ENCODE data around the gene SFMBT2.
"Not testable (repeated sequence)": the region's sequence is repeated elsewhere in the genome, so short reads cannot be mapped to it uniquely, and the experiment has no call there.

Gene SFMBT2

DNA sequence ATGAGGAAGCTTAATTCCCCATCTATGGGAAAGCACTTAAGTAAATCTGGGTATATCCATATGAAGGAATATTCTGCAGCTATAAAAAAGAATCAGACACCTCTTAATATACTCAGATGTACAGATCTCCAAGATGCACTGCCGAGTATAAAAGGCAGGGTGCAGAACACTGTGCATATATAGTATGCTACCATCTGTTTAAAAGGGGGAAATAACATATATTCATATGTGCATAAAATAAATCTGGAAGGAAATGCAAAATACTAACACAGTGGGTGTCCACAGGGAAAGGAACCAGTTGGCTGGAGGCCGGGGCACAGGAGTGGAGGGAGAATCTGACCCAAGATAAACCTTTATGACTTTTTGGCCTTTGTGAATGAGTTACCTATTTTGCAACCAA, 201.4 kb downstream of the SFMBT2 start:
- DNase-seq: no peak

DNA sequence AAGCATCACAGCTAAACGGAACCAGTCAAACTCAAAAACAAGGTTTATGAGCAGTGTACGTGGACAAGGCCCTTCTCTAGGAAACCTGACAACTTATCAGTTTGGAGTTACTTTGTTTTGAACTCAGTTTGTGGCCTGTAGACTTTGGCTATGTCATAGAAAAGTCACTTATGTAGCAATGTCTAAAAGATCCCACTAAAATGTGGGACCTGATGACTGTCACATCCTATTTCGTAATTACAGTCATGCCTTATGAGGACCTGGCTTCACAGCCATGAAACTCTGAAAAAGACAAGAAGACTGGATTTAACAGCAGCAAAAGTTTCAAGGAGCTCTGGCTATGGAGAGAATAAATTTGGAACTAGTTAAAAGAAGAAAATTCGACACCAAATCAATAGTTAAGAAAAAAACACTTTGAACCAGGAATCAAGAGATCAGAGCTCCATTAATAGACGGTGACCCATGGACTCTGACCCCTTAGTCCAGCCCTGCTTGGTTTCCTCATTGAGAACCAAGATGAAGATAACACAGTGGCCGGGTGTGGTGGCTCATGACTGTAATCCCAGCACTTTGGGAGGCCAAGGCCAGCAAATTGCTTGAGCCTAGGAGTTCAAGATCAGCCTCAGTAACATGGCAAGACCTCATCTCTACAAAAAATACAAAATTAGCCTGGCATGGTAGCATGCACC, 204.3 kb downstream of the SFMBT2 start:
- DNase-seq: no peak

DNA sequence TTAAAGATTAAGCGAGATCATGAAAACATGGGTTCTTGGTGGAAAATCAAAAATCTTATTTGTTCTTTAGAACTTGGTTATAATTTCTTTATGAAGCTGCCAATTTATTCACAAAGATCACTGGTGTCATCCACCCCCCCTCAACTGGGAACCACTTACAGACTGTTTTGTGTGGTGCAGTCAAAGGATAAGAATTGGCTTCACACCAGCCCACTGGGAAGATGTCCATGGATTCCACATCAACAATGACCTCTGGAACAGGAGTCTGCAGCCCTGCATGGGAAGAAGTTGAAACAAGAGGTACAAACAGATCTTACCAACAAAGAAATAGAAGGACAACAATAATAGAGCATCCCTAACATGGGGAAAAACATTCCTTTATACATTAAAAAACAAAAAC, 205.2 kb downstream of the SFMBT2 start:
- DNase-seq: no peak

- DNase-seq: no peak
Observed at GRCh38 chr10:7202793-7203355, 208.0 kb downstream of the SFMBT2 start.

- no peak for DNase-seq
Observed at GRCh38 chr10:7199152-7199760, 211.6 kb downstream of the SFMBT2 start.

DNA sequence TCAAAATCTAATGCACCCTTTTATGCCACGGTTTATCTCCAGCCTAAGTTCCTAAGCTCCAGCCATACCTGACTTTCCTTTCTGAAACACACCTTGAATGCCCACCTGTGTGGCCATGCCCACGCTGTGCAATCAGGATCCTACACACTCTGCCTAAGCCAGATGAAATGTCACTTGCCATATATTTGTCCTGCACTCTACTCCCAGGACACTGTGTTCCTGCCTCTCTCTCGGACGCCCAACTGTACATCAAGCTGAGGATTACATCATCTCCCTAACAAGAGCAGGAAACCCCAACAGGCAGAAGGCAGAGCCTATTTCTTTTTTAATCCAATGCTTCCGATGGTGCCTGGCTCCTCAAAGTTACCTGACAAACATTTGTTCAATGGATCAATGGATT, 214.6 kb downstream of the SFMBT2 start:
- DNase-seq: no peak

GRCh38 chr10:7195118-7195517, 215.7 kb downstream of the SFMBT2 start:
- DNase-seq: no peak

- DNase-seq: no peak
Observed at GRCh38 chr10:7194571-7194970, 216.3 kb downstream of the SFMBT2 start.

- DNase-seq: no peak
Observed at GRCh38 chr10:7193369-7193768, 217.5 kb downstream of the SFMBT2 start.

DNA sequence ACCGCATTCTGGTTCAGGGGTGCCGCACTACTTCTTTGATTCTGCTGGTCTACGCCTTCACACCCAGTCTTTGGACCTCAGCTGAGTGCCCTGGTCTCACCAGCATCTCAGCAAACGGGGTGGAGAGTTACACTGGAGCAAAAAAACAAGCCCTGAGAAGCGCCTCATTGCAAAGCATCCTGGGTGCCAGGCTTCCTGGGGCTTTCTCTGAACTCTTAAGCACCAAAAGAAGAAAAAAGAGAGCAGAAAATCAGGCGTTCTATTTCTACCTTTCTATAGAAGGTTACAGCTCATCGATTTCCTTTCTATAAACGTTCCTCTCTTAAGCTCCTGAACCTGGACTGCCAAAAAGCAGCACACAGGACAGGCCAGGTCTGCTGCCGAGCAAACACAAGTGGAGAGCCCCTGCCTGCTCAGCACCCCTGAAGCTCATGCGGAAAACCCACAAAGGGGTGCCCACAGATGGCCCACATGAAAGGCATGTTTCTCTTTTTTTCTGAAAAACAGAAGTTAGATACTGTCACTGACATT, 217.9 kb downstream of the SFMBT2 start:
- DNase-seq: no peak

DNA sequence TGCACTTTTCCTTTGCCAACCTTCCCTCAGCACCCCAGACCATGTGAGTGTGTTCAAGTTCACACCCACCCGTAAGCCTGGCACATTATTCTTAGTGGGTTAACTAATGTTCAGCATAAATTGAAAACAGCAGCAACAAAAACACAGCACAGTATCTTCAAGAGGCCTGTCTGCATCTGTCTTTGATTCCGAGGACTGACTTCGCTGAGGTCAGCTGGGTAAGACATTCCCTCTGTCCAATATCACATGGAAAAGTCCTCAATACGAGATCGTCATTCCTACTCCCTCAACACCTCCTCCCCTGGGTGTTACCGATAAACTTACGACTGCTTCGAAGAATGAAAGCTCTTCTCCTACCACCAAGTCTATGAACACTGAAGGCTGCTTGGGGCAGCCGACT, 218.8 kb downstream of the SFMBT2 start:
- DNase-seq: no peak

- DNase-seq: not testable (repeated sequence)
Observed at GRCh38 chr10:7190772-7191171, 220.1 kb downstream of the SFMBT2 start.

GRCh38 chr10:7189909-7190308, 220.9 kb downstream of the SFMBT2 start:
- no peak for DNase-seq

DNA sequence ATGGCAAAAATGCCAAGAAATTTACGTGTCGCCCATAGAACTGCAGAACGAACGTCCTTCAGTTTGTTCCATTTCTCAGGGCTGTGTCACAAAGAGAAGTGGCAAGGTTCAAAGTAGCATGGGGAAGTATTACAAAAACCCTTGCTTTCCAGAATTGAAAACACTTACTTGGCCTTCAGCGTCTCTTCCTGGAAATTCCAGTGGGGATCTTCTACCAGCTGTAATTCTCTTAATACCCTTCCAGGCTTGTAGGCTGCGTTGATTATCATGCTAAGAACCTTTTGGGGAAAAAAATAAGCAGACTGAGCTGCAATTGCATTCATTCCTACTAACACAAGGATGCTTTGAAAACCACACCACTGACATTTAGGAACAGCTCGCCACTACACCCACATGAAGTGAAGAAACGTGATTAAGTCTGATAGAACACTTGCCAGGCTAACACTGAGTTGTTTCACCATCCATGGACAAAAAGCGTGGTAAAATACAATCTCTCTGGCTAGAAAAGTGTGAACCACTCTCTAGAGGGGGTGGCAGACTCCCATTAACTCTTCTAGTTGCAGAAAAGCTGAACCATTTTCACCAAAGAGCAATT, 222.3 kb downstream of the SFMBT2 start:
- no peak for DNase-seq

DNA sequence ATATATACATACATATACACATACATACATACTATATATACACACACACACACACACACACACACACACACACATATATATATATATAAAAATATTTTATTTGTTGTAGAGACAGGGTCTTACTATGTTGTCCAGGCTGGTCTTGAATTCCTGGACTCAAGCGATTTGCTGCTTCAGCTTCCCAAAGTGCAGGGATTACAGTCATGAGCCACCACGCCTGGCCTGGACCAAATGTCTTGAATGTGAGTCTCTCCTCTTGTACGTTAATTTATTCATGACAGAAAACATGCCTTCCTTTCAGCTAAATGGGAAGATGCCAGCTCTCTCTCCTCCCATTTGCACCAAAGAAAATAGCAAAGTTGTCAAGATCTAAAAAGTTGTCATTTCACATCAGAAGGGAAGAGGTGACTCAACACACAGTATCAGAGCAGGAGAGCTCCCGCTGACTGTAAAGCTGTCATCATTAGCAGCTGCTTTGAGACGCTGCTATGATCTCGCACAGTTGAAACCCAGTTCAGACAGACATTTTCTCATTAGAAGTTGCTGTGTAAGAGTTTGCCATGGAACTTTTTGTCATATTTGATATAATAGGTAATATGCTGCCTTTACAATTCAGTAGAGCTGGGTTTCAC, 224.3 kb downstream of the SFMBT2 start:
- no peak for DNase-seq

DNA sequence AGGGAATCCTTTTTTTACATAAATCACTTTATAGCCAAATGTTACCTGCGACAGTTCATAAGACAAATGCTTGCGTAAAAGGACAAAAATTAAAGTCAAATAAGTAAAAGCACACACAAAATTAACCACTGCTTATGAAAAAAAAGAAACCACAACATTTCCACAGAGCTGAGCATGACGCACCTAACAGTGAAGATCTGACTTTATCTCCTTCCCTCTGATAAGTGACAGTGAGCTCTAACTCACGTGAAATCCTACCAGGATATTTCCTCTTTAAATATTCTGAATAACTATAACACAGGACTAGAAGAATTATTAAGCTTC, 225.5 kb downstream of the SFMBT2 start:
- no peak for DNase-seq

GRCh38 chr10:7184660-7185366, 226.0 kb downstream of the SFMBT2 start:
- no peak for DNase-seq

DNA sequence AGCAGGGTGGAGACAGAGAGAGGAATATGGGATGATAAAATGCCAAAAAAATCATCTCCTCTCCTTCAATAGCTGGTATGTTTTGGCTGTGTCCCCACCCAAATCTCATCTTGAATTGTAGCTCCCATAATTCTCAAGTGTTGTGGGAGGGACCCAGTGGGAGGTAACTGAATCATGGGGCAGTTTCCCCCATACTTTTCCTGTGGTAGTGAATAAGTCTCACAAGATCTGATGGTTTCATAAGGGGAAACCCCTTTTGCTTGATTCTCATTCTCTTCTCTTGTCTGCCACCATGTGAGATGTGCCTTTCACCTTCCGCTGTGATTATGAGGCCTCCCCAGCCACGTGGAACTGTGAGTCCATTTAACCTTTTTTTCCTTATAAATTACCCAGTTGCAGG, 226.7 kb downstream of the SFMBT2 start:
- DNase-seq: not testable (repeated sequence)

DNA sequence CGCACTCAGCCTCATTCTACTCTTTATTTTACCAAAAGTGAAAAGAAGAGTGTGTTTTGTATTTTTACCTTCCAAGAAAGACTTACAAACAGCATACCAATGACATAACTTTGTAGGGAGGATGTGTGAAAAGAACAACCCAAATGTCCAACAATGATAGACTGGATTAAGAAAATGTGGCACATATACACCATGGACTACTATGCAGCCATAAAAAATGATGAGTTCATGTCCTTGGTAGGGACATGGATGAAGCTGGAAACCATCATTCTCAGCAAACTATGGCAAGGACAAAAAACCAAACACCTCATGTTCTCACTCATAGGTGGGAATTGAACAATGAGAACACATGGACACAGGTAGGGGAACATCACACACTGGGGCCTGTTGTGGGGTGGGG, 228.5 kb downstream of the SFMBT2 start:
- DNase-seq: not testable (repeated sequence)

DNA sequence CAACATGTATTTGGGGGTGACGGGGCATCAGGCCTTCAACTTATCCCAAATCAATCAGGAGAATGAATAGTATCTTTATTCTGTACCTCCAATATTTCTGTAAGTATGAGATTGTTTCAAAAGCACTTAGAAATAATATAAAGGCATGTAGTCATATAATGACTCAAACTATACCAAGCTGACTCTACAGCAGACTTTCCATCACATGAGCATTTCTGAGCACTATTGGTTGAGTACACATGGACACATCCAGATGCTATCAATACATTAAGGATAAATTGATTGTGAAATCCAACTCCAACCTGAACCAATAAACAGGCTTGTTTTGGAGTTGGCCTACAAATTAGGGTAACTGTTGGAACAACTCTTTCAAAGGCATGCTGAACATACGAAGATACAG, 229.4 kb downstream of the SFMBT2 start:
- no peak for DNase-seq

- no peak for DNase-seq
Observed at GRCh38 chr10:7179536-7179935, 231.3 kb downstream of the SFMBT2 start.

DNA sequence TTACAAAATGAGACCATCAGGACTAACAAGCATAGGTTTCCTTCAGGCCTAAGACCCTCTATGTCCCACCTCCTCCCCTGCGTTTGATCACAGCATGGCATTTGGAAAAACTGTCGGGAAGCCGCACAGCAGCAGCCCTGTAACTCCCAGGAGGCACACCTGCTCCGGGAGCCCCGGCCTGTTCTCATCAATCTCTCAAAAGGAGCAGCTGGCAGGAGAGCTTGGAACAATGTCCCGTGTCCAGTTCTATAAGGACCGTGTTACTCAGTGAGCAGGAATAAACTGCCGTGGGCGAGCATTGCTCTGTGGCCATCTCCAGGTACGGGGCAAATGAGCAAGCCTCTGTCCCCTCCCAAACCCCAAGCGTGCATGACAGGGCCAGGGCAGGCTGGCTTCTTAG, 236.9 kb downstream of the SFMBT2 start:
- no peak for DNase-seq

DNA sequence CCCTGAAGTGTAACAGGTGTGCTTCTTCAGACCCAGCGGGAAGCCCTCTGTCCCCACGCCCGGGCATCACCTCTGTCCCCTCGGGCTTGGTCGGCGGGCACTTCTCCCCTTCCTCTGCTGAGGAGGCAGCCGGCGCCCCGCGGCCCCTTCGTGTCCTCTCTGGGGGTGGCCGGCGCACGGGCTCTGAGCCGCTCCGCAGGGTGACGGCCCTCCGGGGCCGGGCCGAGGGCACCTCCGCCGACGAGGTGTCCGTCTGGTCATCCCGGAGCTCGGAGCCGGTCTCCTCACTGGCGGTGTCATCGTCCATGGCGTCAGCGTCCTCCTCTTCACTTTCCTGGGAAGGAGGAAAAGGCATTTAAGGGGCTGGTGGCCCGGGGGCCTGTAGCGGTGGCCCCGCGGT, 239.0 kb downstream of the SFMBT2 start:
- DNase-seq: no peak

Measured in NCI-H1417 treated with DMSO at 0.1 percent for 48 hours (cell line).